WTC11 (cell line): ENCODE measurements around the gene ATL1.

Experiments used
- TF ChIP-seq, protein P1 (sequence below): sonication (generic); formaldehyde crosslinking; IDR thresholded peaks from 2 replicates; pipeline ENCODE4 v1.8.1; 2023; ENCODE audit warnings: mild to moderate bottlenecking, missing genetic modification reagents, moderate library complexity
- TF ChIP-seq, protein P2 (sequence below): sonication (generic); formaldehyde crosslinking; IDR thresholded peaks from 2 replicates; pipeline ENCODE4 v1.8.1; 2022; ENCODE audit warnings: mild to moderate bottlenecking, moderate library complexity, missing genetic modification reagents

DNA sequence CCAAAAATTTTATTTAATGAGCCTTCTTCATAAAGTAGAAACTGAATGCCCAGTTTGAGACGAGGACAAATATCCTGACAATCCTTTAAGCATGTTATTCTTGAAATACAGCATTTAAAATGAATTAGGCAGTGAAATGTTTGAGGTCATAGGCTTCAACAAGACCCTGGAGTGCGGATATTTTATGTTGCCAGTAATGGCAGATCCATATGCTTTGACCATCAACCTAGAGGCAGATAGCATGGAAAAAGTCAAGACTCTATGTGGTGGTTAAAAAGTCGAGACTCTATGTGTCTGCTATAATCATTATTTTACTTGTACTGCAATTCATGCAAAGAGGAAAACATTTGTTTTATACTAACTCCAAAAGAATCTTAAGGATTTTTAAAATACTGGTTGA lies 25.5 kb upstream of the ATL1 start:
- TF ChIP-seq, protein P1, sequence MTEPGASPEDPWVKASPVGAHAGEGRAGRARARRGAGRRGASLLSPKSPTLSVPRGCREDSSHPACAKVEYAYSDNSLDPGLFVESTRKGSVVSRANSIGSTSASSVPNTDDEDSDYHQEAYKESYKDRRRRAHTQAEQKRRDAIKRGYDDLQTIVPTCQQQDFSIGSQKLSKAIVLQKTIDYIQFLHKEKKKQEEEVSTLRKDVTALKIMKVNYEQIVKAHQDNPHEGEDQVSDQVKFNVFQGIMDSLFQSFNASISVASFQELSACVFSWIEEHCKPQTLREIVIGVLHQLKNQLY (CRISPR knock-in tag), result no peak
- TF ChIP-seq, protein P2, sequence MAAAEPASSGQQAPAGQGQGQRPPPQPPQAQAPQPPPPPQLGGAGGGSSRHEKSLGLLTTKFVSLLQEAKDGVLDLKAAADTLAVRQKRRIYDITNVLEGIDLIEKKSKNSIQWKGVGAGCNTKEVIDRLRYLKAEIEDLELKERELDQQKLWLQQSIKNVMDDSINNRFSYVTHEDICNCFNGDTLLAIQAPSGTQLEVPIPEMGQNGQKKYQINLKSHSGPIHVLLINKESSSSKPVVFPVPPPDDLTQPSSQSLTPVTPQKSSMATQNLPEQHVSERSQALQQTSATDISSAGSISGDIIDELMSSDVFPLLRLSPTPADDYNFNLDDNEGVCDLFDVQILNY (CRISPR knock-in tag), result no peak
